GM18511 (cell line): ENCODE measurements around the gene SOX14.

Experiments
- ATAC-seq: cut with Tn5 transposase; IDR thresholded peaks from one replicate; pipeline ENCODE4 v1.9.1; 2021; ENCODE audit warnings: mild to moderate bottlenecking, moderate library complexity; ENCODE audit not compliant: unreplicated experiment

SOX14 gene

DNA sequence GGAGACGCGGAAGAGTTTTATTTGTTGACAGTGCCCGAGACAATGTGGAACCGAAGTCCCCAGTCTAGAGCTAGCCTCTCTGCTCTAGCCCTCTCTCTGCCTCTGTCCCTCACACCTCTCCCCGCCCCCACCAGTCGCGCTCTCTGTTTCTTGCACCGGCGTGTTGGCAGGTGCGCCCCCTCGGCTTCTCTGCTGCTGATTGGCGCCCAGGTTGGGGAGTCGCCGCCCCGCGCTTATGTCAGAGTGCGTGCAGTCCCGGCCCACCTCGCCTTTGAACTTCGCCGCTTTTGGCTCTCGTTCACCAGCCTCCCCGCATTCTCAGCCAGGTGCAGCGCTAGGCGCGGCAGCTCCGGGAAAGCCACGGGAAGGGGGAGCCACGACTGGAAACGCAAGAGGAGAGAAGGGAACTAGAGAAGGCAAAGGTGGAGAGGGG is at the start of gene SOX14:
SOX14 (plus strand) TSS at position 315 of the 433 bp plus-strand sequence. CDS start 470 bp downstream, outside the sequence.
- no peak for ATAC-seq

GRCh38 chr3:137714551-137714950 is 49.6 kb upstream of the SOX14 start:
- ATAC-seq: no peak

DNA sequence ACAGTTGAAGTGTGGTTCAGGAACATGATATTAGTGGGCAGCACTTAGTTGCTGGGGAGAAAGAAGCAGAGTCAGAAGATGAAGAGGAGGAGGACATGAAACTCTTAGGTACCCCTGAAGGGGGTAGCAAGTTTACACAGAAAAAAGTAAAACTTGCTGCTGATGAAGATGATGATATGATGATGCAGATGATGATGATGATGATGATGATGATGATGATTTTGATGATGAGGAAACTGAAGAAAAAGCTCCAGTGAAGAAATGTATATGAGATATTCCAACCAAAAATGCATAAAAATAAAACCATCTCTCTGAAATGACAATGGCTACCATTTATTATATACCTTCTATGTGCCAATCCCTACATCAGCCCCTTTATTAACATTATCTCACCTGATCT is 39.9 kb upstream of the SOX14 start:
- ATAC-seq: no peak

- ATAC-seq: no peak
Observed at GRCh38 chr3:137737208-137737607, 26.9 kb upstream of the SOX14 start.

- no peak for ATAC-seq
Observed at GRCh38 chr3:137738710-137739109, 25.4 kb upstream of the SOX14 start.

DNA sequence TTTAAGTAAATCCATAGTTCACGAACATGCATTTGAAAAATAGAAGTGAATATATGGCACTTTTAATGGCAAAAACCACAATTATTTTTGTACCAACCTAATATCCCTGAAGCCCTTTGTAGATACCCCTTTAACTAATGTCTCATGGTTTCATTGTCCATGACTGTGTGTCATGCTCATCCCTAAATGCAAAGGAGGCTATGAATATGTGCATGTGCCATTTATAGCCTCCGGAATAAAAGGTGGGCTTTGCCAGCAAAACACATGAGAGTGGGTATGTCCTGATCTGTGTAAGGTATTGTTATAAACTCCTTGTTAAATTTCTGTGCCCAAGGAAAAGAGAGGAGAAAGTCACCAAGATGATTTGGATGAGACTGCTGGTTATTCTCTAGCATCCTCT is 20.5 kb upstream of the SOX14 start:
- no peak for ATAC-seq

DNA sequence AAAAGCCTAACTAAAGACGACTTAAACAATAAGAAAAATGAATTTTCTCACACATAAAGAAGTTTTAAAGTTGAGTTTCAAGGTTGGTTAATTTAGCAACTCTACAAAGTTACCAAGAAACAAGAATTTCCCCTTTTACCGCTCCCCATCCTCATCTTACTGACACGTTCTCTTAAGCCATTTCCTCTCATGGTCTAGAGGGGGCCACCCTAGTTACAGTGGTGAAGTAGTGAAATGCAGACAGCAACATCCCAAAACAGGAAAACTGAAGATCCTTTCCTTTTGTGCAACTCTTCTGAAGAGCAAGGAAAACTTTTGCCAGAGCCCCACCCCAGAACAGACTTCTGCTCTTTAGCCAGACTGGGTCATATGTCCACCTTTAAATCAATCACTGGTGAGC is 17.3 kb upstream of the SOX14 start:
- no peak for ATAC-seq

DNA sequence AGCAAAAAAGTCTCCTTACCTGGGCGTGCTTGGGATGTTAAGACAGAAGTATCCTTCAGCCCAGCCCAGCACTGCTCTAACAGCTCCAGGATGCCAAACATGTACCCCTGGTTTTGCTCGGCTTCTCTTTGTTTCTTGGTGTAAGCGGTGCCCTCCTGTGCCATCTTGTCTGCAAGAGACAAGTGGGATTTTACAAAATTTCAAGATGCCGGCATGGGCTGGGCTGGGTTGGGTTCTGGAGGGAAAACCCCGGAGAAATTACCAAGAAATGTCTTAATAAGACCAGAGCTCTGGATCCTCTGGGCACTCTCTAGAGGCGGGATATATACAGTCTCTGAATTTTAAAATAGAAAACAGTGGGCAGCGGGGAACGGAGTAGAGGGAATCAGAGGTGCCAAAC is 4.6 kb upstream of the SOX14 start:
- ATAC-seq: no peak

DNA sequence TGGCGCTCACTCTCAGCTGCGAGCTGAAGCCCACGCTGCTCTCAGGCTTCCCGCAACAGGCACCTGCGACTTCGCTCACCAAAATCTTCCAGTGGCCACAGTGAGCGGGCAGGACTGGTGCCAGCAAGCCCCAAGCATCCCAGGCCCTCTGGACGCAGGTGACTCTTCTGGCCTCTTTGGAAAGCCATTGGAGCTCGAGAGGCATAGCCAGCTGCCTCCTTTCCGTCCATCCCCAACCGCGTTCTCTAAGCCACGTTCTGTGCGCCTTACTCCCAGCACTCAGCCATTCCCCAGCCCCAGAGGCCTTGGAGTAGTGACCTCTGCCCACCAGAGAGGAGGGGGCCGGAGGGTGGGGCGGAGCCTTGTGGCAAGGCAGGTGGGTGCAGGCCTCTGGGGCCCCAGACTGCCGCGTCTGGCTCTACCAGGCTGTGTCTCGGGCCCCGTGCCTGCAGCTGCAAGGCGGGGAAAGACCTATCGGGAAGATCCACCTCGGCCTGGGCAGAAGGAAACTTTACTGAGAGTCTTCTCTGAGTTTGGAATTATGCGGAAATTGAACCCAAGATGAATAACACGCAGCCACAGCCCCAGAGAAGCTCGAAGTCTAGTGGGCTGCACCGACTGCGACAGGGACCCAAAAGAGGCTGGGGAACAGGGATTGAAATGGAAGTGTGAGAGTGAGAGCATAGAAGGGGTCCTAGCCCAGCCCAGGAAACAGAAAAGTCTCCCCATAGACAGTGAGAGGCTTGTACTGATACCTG is 3.6 kb upstream of the SOX14 start:
- no peak for ATAC-seq

DNA sequence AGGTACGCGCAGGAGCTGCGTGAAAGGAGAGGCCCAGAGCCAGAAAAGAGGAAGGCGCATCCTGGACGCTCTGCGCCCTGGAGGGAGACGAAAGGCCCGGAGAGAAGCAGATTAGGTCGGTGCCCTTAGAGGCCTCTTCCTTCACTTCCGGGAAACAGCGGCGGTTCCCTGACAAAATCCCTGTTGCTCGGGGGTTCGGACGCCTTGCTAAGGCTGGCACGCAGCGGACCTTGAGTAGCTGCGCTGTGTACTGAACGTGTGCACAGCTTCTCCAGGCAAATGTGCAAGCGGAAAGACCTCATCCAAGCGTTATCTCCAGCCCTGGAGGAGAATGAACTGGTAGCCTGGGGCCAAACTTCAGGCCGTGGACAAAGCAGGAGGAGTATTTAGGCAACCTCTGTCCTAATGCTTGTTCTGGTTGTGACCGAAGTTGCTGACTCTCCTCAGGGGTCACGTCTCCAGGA is 3.0 kb upstream of the SOX14 start:
- no peak for ATAC-seq

DNA sequence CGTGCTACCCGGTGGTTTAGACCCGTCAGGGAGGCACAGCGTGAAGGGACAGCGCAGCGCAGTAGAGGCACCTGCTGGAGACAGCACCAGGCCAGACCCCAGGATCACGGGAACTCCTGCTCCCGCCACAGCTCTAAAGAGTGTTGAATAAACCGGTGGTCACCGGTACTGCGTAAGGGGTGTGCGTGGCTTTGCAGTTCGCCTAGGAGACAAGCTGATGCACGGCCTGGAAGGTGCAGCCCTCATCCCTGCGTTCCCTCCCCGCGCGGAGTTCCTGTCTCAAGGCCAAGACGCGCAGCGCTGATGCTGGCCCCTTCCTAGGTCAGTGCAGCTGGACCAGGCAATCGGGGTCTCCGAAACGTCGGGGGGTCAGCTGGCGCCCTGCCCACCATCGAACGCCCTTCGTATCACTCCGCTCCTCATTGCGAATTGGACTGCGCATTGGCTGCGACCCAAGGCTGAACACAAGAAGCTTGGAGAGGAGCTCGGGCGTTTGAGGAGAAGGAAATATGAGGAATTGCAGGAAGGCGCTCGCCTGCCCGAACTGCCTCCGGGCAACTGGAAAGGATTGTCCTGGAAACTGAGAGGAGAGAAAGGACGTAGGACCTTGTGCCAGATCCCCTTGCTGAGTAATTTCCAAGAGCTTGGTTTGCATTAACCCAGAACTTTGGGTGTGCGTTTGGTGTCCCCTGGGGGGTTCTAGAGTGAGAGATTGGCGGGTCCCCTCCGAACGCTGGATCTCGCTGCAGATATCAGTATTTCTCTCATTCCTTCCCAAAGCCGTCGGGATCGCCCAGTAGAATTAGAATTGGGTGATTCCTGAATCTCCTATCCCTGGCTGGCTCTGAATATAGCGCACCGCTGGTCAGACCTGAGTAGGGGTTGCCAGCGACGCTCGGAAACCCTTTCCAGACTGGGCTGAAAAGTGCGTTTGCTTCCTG is 2.3 kb upstream of the SOX14 start:
- ATAC-seq: no peak

- ATAC-seq: no peak
Observed at GRCh38 chr3:137762674-137763593, 1.2 kb upstream of the SOX14 start.

- ATAC-seq: no peak
Observed at GRCh38 chr3:137763594-137763938, 549 bp upstream of the SOX14 start.

DNA sequence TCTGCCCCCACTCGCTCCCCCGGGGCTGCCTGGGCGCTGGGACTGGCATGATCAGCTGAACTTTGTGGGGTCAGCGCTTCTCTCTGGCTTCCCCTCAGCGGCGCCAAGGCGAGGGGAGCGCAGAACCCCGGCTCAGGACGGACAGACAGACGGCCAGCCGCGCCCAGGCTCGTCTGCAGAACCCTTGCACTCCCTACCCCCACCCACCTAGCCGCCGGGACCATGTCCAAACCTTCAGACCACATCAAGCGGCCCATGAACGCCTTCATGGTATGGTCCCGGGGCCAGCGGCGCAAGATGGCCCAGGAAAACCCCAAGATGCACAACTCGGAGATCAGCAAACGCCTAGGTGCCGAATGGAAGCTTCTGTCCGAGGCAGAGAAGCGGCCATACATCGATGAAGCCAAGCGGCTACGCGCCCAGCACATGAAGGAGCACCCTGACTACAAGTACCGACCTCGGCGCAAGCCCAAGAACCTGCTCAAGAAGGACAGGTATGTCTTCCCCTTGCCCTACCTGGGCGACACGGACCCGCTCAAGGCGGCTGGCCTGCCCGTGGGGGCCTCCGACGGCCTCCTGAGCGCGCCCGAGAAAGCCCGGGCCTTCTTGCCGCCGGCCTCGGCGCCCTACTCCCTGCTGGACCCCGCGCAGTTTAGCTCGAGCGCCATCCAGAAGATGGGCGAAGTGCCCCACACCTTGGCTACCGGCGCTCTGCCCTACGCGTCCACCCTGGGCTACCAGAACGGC is 621 bp downstream of the SOX14 start:
- no peak for ATAC-seq

DNA sequence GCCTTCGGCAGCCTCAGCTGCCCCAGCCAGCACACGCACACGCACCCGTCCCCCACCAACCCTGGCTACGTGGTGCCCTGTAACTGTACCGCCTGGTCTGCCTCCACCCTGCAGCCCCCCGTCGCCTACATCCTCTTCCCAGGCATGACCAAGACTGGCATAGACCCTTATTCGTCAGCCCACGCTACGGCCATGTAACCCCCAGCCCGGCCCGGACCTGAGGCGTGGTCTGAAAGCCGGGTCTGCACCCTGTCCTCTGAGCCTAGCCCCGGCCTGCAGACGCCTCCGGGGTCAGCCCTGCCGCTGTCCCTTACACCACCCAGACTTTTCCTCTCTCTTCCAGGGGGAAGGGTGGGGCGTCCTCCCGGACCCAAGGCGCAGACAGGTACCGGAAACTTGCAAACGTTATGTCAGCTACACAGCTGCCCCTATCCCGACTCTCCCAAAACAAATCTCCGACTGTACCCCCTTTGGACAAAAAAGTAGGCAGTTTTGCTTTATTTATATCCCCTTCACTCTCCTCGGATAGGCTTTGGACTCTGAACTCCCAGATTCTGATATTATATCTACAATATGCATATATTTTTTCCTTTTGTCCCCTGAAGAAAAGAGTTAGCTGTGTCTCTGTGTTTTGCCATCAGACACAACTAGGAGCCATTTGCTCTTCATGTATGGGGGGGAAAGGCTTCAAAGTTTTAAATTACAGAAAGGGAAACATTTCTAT is 1.4 kb downstream of the SOX14 start:
- no peak for ATAC-seq

GRCh38 chr3:137766041-137766875 is 2.1 kb downstream of the SOX14 start:
- ATAC-seq: no peak

DNA sequence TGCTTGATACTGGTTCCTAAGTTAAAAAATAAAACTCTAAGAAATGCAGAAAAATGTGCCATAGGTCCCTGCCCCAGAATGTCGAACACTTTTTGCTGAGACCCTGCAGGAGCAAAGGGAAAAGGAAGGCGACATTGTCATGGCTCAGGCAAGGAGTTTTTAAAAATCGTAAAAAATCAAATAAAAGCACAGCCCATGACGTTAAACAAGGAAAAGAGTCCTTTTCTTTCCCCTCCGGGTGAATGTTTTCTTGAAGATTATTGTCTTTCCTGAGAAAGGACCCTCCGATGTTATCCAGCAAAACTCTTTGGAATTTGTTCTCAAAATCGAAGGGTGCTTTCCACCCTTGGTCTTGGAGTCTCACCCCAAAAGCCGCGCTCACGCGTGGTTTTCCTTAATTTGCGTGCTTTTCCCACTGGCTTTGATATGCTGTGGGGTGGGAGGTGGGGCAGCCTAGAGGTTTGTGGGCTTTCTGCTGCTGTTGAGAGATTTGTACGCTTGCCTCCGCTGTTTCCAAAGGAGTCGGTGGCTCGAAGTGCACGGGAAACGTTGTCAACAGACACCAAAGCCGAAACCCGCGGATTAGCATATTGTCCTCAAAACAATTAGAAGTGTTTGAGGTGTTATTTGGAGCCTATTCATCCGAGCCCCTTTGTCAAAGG is 2.9 kb downstream of the SOX14 start:
- ATAC-seq: no peak
